Measurements from ENCODE around the gene MAGI2.

MAGI2 gene

GRCh38 chr7:78752554-78752953 lies 700.9 kb downstream of the MAGI2 start:
- DNase-seq (ENCODE audit: low read depth in 4 of 4, low spot score in 1 of 4), result no peak

GRCh38 chr7:78751253-78751652 lies 702.2 kb downstream of the MAGI2 start:
- DNase-seq (ENCODE audit: low read depth in 4 of 4, low spot score in 1 of 4), result no peak

- DNase-seq (ENCODE audit: low read depth in 4 of 4, low spot score in 1 of 4), result no peak
These were observed 704.3 kb downstream of the MAGI2 start for GRCh38 chr7:78749052-78749746.

GRCh38 chr7:78747592-78747991 lies 705.9 kb downstream of the MAGI2 start:
- DNase-seq (ENCODE audit: low read depth in 4 of 4, low spot score in 1 of 4), result no peak

GRCh38 chr7:78746301-78746700 lies 707.2 kb downstream of the MAGI2 start:
- no peak for DNase-seq (ENCODE audit: low read depth in 4 of 4, low spot score in 1 of 4)

GRCh38 chr7:78742694-78743093 lies 710.8 kb downstream of the MAGI2 start:
- no peak for DNase-seq (ENCODE audit: low read depth in 4 of 4, low spot score in 1 of 4)

GRCh38 chr7:78736548-78736947 lies 716.9 kb downstream of the MAGI2 start:
- no peak for DNase-seq (ENCODE audit: low read depth in 4 of 4, low spot score in 1 of 4)

- DNase-seq (ENCODE audit: low read depth in 4 of 4, low spot score in 1 of 4), result no peak
These were observed 718.8 kb downstream of the MAGI2 start for GRCh38 chr7:78734626-78735025.

- no peak for DNase-seq (ENCODE audit: low read depth in 4 of 4, low spot score in 1 of 4)
These were observed 733.4 kb downstream of the MAGI2 start for GRCh38 chr7:78720066-78720465.

GRCh38 chr7:78718212-78718611 lies 735.3 kb downstream of the MAGI2 start:
- DNase-seq (ENCODE audit: low read depth in 4 of 4, low spot score in 1 of 4), result no peak

GRCh38 chr7:78716876-78717275 lies 736.6 kb downstream of the MAGI2 start:
- DNase-seq (ENCODE audit: low read depth in 4 of 4, low spot score in 1 of 4), result no peak

GRCh38 chr7:78714356-78714755 lies 739.1 kb downstream of the MAGI2 start:
- no peak for DNase-seq (ENCODE audit: low read depth in 4 of 4, low spot score in 1 of 4)

GRCh38 chr7:78712111-78712510 lies 741.4 kb downstream of the MAGI2 start:
- no peak for DNase-seq (ENCODE audit: low read depth in 4 of 4, low spot score in 1 of 4)

- no peak for DNase-seq (ENCODE audit: low read depth in 4 of 4, low spot score in 1 of 4)
These were observed 743.8 kb downstream of the MAGI2 start for GRCh38 chr7:78709658-78710057.

GRCh38 chr7:78704504-78704903 lies 749.0 kb downstream of the MAGI2 start:
- DNase-seq (ENCODE audit: low read depth in 4 of 4, low spot score in 1 of 4), result no peak

- DNase-seq (ENCODE audit: low read depth in 4 of 4, low spot score in 1 of 4), result no peak
These were observed 750.1 kb downstream of the MAGI2 start for GRCh38 chr7:78703391-78703790.

GRCh38 chr7:78702770-78703169 lies 750.7 kb downstream of the MAGI2 start:
- DNase-seq (ENCODE audit: low read depth in 4 of 4, low spot score in 1 of 4), result no peak

- no peak for DNase-seq (ENCODE audit: low read depth in 4 of 4, low spot score in 1 of 4)
These were observed 757.6 kb downstream of the MAGI2 start for GRCh38 chr7:78695826-78696225.

GRCh38 chr7:78691584-78691983 lies 761.9 kb downstream of the MAGI2 start:
- no peak for DNase-seq (ENCODE audit: low read depth in 4 of 4, low spot score in 1 of 4)

- no peak for DNase-seq (ENCODE audit: low read depth in 4 of 4, low spot score in 1 of 4)
These were observed 763.3 kb downstream of the MAGI2 start for GRCh38 chr7:78690174-78690573.

- DNase-seq (ENCODE audit: low read depth in 4 of 4, low spot score in 1 of 4), result no peak
These were observed 765.1 kb downstream of the MAGI2 start for GRCh38 chr7:78688376-78688775.

- no peak for DNase-seq (ENCODE audit: low read depth in 4 of 4, low spot score in 1 of 4)
These were observed 767.3 kb downstream of the MAGI2 start for GRCh38 chr7:78686189-78686588.

- no peak for DNase-seq (ENCODE audit: low read depth in 4 of 4, low spot score in 1 of 4)
These were observed 769.3 kb downstream of the MAGI2 start for GRCh38 chr7:78684201-78684600.
